GM21576 (cell line): ENCODE measurements around the gene PGAP3.
"Not testable (repeated sequence)": the region's sequence is repeated elsewhere in the genome, so short reads cannot be mapped to it uniquely, and the experiment has no call there.

Source experiments
- ATAC-seq: cut with Tn5 transposase; IDR thresholded peaks from one replicate; pipeline ENCODE4 v1.9.1; 2021; ENCODE audit warnings: mild to moderate bottlenecking, moderate library complexity; ENCODE audit not compliant: unreplicated experiment

Gene PGAP3

DNA sequence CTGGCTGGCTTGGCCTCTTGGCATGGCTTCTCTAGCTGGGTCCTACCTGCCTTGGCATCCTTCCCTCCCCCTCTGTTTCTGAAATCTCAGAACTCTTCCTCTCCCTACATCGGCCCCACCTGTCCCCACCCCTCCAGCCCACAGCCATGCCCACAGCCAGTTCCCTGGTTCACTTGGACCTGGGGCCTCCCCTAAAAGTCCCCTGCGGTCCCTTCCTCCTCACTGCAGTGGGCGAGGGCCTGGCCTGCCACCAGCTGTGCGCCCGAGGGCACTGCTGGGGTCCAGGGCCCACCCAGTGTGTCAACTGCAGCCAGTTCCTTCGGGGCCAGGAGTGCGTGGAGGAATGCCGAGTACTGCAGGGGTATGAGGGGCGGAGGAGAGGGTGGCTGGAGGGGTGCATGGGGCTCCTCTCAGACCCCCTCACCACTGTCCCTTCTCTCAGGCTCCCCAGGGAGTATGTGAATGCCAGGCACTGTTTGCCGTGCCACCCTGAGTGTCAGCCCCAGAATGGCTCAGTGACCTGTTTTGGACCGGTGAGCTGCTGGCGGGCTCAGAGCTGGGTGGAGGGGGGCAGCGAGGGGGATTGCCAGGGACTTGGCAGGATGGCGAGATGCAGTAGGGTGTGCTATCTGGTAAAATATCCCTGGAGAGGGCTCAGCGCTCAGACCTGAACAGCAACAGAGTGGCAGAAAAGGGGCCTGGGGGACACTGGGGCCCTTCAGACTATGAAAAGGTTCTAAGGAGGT, 28.4 kb upstream of the PGAP3 start:
- no peak for ATAC-seq

DNA sequence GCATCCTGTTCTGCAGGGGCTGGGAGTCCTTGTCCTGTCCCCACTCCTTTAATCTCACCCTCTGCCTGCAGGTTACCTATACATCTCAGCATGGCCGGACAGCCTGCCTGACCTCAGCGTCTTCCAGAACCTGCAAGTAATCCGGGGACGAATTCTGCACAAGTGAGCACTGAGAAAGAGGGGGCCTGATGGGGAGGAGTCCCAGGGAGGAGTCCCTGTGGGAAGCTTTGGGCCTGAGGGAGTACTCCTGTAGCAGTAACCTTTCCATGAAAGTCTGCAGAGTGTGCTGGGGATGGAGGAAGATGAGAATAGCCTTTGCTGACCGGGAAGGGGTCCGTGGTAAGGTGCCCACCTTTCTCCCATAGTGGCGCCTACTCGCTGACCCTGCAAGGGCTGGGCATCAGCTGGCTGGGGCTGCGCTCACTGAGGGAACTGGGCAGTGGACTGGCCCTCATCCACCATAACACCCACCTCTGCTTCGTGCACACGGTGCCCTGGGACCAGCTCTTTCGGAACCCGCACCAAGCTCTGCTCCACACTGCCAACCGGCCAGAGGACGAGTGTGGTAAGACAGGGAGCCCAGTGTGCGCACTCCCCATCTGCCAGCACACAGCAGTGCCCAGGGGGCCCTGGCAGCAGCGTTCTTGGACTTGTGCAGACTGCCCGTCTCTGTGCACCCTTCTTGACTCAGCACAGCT, 27.7 kb upstream of the PGAP3 start:
- no peak for ATAC-seq

GRCh38 chr17:39714234-39714633, 26.4 kb upstream of the PGAP3 start:
- ATAC-seq: no peak

DNA sequence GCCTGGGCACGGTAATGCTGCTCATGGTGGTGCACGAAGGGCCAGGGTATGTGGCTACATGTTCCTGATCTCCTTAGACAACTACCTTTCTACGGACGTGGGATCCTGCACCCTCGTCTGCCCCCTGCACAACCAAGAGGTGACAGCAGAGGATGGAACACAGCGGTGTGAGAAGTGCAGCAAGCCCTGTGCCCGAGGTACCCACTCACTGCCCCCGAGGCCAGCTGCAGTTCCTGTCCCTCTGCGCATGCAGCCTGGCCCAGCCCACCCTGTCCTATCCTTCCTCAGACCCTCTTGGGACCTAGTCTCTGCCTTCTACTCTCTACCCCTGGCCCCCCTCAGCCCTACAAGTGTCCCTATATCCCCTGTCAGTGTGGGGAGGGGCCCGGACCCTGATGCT, 24.0 kb upstream of the PGAP3 start:
- no peak for ATAC-seq

GRCh38 chr17:39711071-39711470, 23.2 kb upstream of the PGAP3 start:
- ATAC-seq: not testable (repeated sequence)

- ATAC-seq: no peak
These were observed 22.4 kb upstream of the PGAP3 start for GRCh38 chr17:39709998-39710964.

DNA sequence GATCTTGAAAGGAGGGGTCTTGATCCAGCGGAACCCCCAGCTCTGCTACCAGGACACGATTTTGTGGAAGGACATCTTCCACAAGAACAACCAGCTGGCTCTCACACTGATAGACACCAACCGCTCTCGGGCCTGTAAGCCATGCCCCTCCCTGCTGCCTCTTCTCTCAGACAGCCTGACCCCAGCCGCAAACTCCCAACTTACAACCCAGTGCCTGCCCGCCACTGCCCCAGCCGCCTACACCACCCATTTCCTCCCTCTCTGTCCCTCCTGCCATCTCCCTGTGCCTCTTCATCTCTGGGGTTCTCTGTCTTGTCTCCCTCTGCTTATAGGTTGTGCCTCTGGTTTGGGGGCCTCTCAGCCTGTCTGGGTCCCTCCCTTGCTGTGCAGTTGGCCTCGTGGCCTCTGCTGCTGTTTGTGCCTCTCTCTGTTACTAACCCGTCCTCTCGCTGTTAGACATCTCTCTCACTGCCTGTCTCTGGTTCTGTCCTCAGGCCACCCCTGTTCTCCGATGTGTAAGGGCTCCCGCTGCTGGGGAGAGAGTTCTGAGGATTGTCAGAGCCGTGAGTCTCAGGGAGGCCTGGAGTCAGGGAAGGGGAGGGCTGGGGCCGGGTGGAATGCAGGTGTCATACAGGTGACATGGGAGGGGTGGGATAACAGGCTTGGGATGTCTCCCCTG, 21.6 kb upstream of the PGAP3 start:
- ATAC-seq: no peak

- no peak for ATAC-seq
These were observed 19.1 kb upstream of the PGAP3 start for GRCh38 chr17:39706921-39707337.

GRCh38 chr17:39706383-39706782, 18.5 kb upstream of the PGAP3 start:
- ATAC-seq: no peak

DNA sequence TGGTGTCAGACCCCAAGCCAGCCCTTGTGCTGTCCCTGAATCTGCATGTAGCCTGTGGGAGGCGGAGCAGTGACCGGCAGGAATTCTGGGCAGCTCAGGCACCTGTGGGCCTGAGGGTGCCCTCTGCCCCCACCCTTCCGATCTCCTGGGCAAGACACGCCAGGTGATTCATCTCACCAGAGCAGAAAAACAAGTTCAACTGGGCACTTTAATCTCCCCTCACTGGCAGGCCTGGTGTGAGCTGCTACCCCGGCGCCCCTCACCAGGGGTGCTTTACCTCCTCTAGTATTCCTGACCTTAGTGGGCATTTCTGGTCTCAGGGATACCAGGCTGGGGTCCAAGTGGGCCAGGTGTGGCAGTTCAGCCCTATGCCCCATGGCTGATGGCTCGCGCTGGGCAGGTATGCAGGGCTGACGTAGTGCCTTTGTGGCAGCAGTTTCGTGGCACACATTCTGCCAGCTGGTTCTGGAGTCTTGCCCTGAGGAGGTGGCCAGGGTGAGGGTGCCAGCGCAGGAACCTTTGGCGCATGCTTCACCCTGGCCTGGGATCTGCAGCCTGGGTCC, 18.0 kb upstream of the PGAP3 start:
- ATAC-seq: no peak

GRCh38 chr17:39704821-39705551, 17.1 kb upstream of the PGAP3 start:
- ATAC-seq: no peak

DNA sequence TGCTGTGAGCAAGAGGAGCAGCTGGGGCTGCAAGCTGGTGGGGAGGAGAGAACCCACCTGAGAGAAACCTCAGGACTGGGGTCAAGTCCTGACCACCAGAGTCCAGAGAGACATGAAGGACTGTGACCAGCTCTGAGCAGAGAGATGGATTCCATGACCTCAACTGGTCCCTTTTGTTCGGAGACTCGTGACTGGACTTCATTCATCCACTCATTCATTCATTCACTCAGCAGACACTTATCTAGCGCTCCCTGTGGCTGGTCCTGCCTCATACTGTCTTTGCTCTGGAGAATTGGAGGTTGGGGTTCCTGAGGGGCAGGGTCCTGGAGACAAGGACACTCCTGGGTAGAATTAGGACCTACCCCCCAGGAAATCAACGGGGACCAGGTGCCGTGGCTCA, 16.1 kb upstream of the PGAP3 start:
- no peak for ATAC-seq

- ATAC-seq: no peak
These were observed 15.3 kb upstream of the PGAP3 start for GRCh38 chr17:39702901-39703893.

DNA sequence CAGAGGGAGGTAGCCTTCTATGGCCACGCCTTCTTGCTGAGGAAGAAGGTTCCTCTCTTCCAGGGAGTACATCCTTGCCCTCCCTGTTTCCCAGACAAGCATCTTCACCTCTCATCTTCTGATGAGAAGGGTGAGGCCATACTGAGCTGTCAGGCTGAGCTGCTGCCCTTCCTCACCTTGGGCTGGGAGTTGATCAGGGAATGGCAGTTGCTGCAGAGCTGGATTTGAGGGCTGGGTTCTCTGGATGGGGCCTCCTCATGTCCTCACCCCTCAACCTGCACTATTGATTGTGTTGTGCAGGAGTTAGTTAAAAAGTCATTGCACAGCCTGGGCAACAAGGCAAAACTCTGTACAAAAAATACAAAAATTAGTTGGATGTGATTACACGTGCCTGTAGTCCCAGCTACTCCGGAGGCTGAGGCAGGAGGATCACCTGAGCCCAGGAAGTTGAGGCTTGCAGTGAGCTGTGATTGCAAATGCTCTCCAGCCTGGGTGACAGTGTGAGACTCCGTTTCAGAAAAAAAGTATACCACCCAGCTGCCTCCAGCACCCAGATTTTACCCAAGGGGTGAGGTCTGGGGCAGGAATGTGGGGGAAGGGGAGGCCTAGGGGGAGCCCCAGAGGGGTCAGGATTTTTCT, 14.0 kb upstream of the PGAP3 start:
- no peak for ATAC-seq

DNA sequence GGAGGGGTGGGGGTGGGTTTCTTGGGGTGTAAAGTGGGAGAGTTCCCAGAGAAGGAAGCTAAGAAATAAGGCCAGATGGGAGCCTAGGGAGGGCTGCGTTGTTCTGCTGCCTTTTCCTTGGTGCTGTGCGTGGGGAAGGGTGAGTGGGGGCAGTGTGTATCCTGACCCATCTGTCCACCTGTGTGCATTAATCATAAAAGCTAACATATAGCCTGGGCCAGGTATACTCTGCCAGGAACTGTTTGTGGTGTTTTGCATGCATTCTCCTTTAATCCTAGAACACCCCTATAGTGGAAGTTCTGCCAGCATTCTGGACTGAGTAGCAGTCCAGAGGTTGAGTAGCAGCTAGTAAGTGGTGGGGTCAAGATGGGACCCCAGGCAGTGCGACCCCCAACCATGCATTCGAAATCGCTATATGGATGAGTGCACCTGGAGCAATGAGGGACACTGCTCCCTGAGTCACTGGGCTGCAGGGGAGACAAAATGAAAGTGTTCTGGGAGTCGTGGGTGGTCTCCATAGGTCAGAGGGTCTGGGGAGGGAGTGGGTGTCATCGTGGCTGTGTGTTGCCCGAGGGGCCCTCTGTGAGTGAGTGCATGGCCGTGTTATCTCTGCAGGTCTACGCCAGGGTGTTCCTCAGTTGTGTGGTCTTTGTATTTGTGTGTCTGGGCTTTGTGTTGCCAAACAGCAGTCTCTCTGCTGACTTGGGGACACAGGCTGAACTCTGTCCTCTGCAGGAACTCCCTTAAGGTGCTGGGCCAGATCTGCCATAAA, 13.3 kb upstream of the PGAP3 start:
- no peak for ATAC-seq

GRCh38 chr17:39700148-39700987, 12.5 kb upstream of the PGAP3 start:
- no peak for ATAC-seq

GRCh38 chr17:39699818-39700147, 11.9 kb upstream of the PGAP3 start, which contains the start of gene ERBB2:
Gene ERBB2, plus strand, starts transcription at chr17:39700064. Its CDS starts 175 bp downstream, at chr17:39700239.
- no peak for ATAC-seq
